Measurements from ENCODE around the gene FCN1.

Gene FCN1

GRCh38 chr9:134863941-134864820 is 53.5 kb downstream of the FCN1 start:
- no peaks in the 10 kb centered on the region for H3K36me3 ChIP-seq (ENCODE audit: low read length)
- no peaks in the 10 kb centered on the region for H3K79me2 ChIP-seq (ENCODE audit: insufficient read depth, low read length)
- TF ChIP-seq EZH2phosphoT487 (conservative IDR thresholded peaks at IDR 0.05; ENCODE audit: low read length) = no peak
- TF ChIP-seq CTCF (IDR thresholded peaks at IDR 0.05; ENCODE audit: insufficient read depth, low read length, poor library complexity, severe bottlenecking) = no peak
- no peak overlapping the region for H3K27ac ChIP-seq (ENCODE audit: low read depth, low read length)
- H4K20me1 ChIP-seq (ENCODE audit: low read depth, low read length) = no peaks in the 10 kb centered on the region
- no peaks in the 10 kb centered on the region for H3K9me3 ChIP-seq (ENCODE audit: insufficient read depth, low read length)
- H3K9me2 ChIP-seq (replicated peaks; ENCODE audit: insufficient read depth, low read length) = no peaks in the 10 kb centered on the region
- H3K4me3 ChIP-seq (ENCODE audit: insufficient read depth, low read length, poor library complexity, severe bottlenecking) = no peak overlapping the region
- no peaks in the 10 kb centered on the region for H3K27me3 ChIP-seq (ENCODE audit: low read length)
- no peak overlapping the region for H3K9ac ChIP-seq (ENCODE audit: low read length)
- H3K4me2 ChIP-seq (ENCODE audit: low read depth, low read length, poor library complexity, severe bottlenecking) = no peak overlapping the region
- no peaks in the 10 kb centered on the region for H3F3A ChIP-seq (ENCODE audit: insufficient read depth)
- H2AFZ ChIP-seq (ENCODE audit: low read depth, low read length, severe bottlenecking) = no peak overlapping the region

- H3K9ac ChIP-seq (ENCODE audit: low read length) = no peak overlapping the region
- no peaks in the 10 kb centered on the region for H4K20me1 ChIP-seq (ENCODE audit: low read depth, low read length)
- no peak overlapping the region for H3K27ac ChIP-seq (ENCODE audit: low read depth, low read length)
- H2AFZ ChIP-seq (ENCODE audit: low read depth, low read length, severe bottlenecking) = no peak overlapping the region
- H3F3A ChIP-seq (ENCODE audit: insufficient read depth) = no peaks in the 10 kb centered on the region
- no peaks in the 10 kb centered on the region for H3K36me3 ChIP-seq (ENCODE audit: low read length)
- H3K9me3 ChIP-seq (ENCODE audit: insufficient read depth, low read length) = no peaks in the 10 kb centered on the region
- no peaks in the 10 kb centered on the region for H3K79me2 ChIP-seq (ENCODE audit: insufficient read depth, low read length)
- TF ChIP-seq EZH2phosphoT487 (conservative IDR thresholded peaks at IDR 0.05; ENCODE audit: low read length) = no peak
- TF ChIP-seq CTCF (IDR thresholded peaks at IDR 0.05; ENCODE audit: insufficient read depth, low read length, poor library complexity, severe bottlenecking) = no peak
- H3K4me3 ChIP-seq (ENCODE audit: insufficient read depth, low read length, poor library complexity, severe bottlenecking) = no peak overlapping the region
- H3K9me2 ChIP-seq (replicated peaks; ENCODE audit: insufficient read depth, low read length) = no peaks in the 10 kb centered on the region
- H3K4me2 ChIP-seq (ENCODE audit: low read depth, low read length, poor library complexity, severe bottlenecking) = no peak overlapping the region
- H3K27me3 ChIP-seq (ENCODE audit: low read length) = no peaks in the 10 kb centered on the region
Observed at GRCh38 chr9:134863306-134863902, 54.3 kb downstream of the FCN1 start.

DNA sequence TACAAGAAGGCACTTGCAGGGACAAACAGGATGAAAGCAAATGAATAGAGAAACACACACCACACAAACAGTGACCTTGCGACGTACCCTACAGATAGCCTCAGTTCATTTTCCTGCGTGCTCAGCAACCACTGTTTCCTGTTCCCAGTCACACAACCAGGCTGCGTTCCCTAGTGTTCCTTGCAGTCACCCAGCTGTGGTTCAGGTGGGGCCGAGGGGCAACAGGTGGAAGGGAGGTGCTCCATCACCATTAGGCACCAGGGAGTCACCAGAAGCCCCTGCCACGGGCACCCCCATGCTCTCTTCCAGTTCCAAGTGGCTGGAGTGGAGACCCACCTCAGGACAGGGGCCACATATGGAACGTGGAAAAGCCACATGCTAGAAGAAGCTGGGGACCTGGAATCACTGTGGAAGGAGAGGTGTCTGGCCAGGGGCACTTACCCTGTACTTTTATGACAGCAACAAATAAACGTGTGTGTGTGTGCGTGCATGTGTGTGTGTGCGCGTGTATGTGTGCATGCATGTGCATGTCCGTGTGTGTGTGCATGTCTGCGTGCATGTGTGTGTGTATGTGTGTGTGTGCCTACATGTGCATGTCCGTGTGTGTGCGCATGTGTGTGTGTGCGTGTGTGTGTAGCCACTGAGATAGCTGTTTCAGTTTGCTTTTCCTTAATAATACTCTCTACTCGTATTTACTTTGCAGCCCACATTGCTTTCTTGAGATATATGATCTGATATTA is 55.9 kb downstream of the FCN1 start:
- TF ChIP-seq EZH2phosphoT487 (conservative IDR thresholded peaks at IDR 0.05; ENCODE audit: low read length) (no peak), CTCF (IDR thresholded peaks at IDR 0.05; ENCODE audit: insufficient read depth, low read length, poor library complexity, severe bottlenecking) (no peak)
- Histone ChIP-seq H3K9me3 (ENCODE audit: insufficient read depth, low read length) (no peaks in the 10 kb centered on the region), H3K27ac (ENCODE audit: low read depth, low read length) (no peak overlapping the region), H3K4me3 (ENCODE audit: insufficient read depth, low read length, poor library complexity, severe bottlenecking) (no peak overlapping the region), H3K36me3 (ENCODE audit: low read length) (no peaks in the 10 kb centered on the region), H3F3A (ENCODE audit: insufficient read depth) (no peaks in the 10 kb centered on the region), H3K9ac (ENCODE audit: low read length) (no peak overlapping the region), H4K20me1 (ENCODE audit: low read depth, low read length) (no peaks in the 10 kb centered on the region), H3K79me2 (ENCODE audit: insufficient read depth, low read length) (no peaks in the 10 kb centered on the region), H3K9me2 (replicated peaks; ENCODE audit: insufficient read depth, low read length) (no peaks in the 10 kb centered on the region), H2AFZ (ENCODE audit: low read depth, low read length, severe bottlenecking) (no peak overlapping the region), H3K27me3 (ENCODE audit: low read length) (no peaks in the 10 kb centered on the region), H3K4me2 (ENCODE audit: low read depth, low read length, poor library complexity, severe bottlenecking) (no peak overlapping the region)

Data from SU-DHL-6 (cell line).